Urothelium cell line (cell line): ENCODE data around the gene KRTAP10-11.
"Not testable (repeated sequence)": the region's sequence is repeated elsewhere in the genome, so short reads cannot be mapped to it uniquely, and the experiment has no call there.

Experiments used
- DNase-seq: peaks from one replicate; pipeline ENCODE4 v3.0.0; 2011; ENCODE audit warnings: low spot score, mixed read lengths
- FAIRE-seq: peaks from 2 replicates; lab custom pipeline; 2011; peaks lifted over from hg19 to GRCh38; lab: Jason Lieb, UNC

KRTAP10-11 gene

GRCh38 chr21:44614961-44615391 lies 31.2 kb upstream of the KRTAP10-11 start:
- FAIRE-seq (no peak), DNase-seq (no peak)

- FAIRE-seq, result no peak
- DNase-seq, result no peak
Measured at GRCh38 chr21:44615466-44615865, 30.7 kb upstream of the KRTAP10-11 start.

GRCh38 chr21:44615911-44616590 lies 30.2 kb upstream of the KRTAP10-11 start:
- no peak for DNase-seq
- no peak for FAIRE-seq

- no peak for FAIRE-seq
- no peak for DNase-seq
Measured at GRCh38 chr21:44616591-44616926, 29.7 kb upstream of the KRTAP10-11 start.

GRCh38 chr21:44617071-44617501 lies 29.1 kb upstream of the KRTAP10-11 start:
- FAIRE-seq, result no peak
- no peak for DNase-seq

GRCh38 chr21:44618504-44618903 lies 27.7 kb upstream of the KRTAP10-11 start:
- no peak for DNase-seq
- FAIRE-seq, result no peak

- DNase-seq (no peak), FAIRE-seq (no peak)
Measured at GRCh38 chr21:44618909-44619308, 27.3 kb upstream of the KRTAP10-11 start.

- no peak for DNase-seq
- FAIRE-seq, result no peak
Measured at GRCh38 chr21:44619886-44620285, 26.3 kb upstream of the KRTAP10-11 start.

GRCh38 chr21:44623575-44623974 lies 22.6 kb upstream of the KRTAP10-11 start:
- FAIRE-seq (no peak), DNase-seq (no peak)

- no peak for FAIRE-seq
- no peak for DNase-seq
Measured at GRCh38 chr21:44625756-44626155, 20.5 kb upstream of the KRTAP10-11 start.

- FAIRE-seq (no peak), DNase-seq (no peak)
Measured at GRCh38 chr21:44626262-44626661, 20.0 kb upstream of the KRTAP10-11 start.

- FAIRE-seq (no peak), DNase-seq (no peak)
Measured at GRCh38 chr21:44626673-44627143, 19.5 kb upstream of the KRTAP10-11 start, which contains the start of gene KRTAP10-9. Gene KRTAP10-9 (plus strand): TSS chr21:44627093. CDS start chr21:44627172, 79 bp downstream.

GRCh38 chr21:44627181-44627822 lies 18.9 kb upstream of the KRTAP10-11 start:
- FAIRE-seq, DNase-seq: not testable (repeated sequence)

- FAIRE-seq, DNase-seq: not testable (repeated sequence)
Measured at GRCh38 chr21:44627831-44628233, 18.4 kb upstream of the KRTAP10-11 start.

- FAIRE-seq (no peak), DNase-seq (no peak)
Measured at GRCh38 chr21:44628707-44629391, 17.4 kb upstream of the KRTAP10-11 start.

GRCh38 chr21:44630440-44630839 lies 15.8 kb upstream of the KRTAP10-11 start:
- FAIRE-seq (no peak), DNase-seq (no peak)

- DNase-seq (no peak), FAIRE-seq (no peak)
Measured at GRCh38 chr21:44632067-44632466, 14.1 kb upstream of the KRTAP10-11 start.

GRCh38 chr21:44636209-44637017 lies 9.8 kb upstream of the KRTAP10-11 start:
- no peak for DNase-seq
- FAIRE-seq, result no peak

GRCh38 chr21:44637018-44637850 lies 9.0 kb upstream of the KRTAP10-11 start, which contains the start of gene KRTAP10-10:
Gene KRTAP10-10 (plus strand): TSS chr21:44637356. CDS start chr21:44637418, 62 bp downstream.
- FAIRE-seq, result no peak
- no peak for DNase-seq

- not testable (repeated sequence) for DNase-seq
- peak; percentile 52 for FAIRE-seq
Measured at GRCh38 chr21:44637851-44638348, 8.3 kb upstream of the KRTAP10-11 start.
